ENCODE data around the gene SFN. TPM values are rescaled to one million over a fixed set of nuclear protein-coding genes. Genes with fewer than 3 reads are reported as not detected.

Gene SFN
- total and polyA plus RNA-seq, 2 of the 13 experiments (the other 11 are each of a cell fraction or from before 2014, with no cell fraction given) = 4.3 to 5.6 TPM

DNA sequence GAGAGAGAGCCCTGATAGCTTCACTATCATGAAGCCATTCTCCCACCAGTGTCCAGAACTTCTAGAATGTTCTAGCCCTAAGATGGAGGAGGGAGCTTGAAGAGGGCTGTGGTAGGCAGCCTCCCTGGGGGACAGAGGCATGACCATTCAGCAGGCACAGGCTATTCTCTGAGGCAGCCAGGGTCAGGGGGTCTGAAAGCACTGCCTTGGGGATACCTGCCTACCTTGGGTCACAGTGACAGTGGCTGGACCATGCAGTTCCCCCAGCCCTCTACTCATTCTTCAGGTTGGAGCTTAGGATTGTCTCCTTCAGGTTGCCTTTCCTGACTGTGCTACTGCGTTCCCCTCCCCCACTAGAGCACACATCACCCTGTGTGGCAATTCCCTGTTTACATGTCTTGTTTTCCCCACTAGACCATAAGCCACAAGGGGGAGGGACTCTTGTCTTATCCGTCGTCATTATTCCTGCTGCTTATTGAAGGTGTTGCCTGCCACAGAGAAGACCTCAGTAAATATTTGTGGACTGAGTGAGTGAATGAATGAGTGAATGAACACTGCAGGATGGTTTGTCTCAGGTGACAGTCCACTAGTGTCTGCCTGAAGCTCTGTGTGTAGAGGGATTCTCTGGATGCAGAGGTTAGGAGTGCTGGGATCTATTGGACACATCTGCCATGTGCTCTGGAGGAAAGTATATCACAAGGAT, 31.3 kb upstream of the SFN start (continued):
- TF ChIP-seq, protein P1, sequence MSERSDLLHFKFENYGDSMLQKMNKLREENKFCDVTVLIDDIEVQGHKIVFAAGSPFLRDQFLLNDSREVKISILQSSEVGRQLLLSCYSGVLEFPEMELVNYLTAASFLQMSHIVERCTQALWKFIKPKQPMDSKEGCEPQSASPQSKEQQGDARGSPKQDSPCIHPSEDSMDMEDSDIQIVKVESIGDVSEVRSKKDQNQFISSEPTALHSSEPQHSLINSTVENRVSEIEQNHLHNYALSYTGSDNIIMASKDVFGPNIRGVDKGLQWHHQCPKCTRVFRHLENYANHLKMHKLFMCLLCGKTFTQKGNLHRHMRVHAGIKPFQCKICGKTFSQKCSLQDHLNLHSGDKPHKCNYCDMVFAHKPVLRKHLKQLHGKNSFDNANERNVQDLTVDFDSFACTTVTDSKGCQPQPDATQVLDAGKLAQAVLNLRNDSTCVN (CRISPR knock-in tag; IDR thresholded peaks at IDR 0.05; ENCODE audit: borderline replicate concordance) = 0 out of 2 replicates have a peak, but pooled peaks have one; percentile 67
- no peak for TF ChIP-seq MAFK (conservative IDR thresholded peaks at IDR 0.05 in 1 of 2, IDR thresholded peaks at IDR 0.05 in 1 of 2; ENCODE audit: low read length in 2 of 2)
- TF ChIP-seq ZNF703 (CRISPR knock-in tag; IDR thresholded peaks at IDR 0.05; ENCODE audit: borderline replicate concordance) = no peak
- TF ChIP-seq TCF7L2 (IDR thresholded peaks at IDR 0.05; ENCODE audit: low read depth, low read length) = no peak
- TF ChIP-seq ZNF230 (CRISPR knock-in tag; IDR thresholded peaks at IDR 0.05) = no peak
- TF ChIP-seq, protein P2, sequence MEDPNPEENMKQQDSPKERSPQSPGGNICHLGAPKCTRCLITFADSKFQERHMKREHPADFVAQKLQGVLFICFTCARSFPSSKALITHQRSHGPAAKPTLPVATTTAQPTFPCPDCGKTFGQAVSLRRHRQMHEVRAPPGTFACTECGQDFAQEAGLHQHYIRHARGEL (CRISPR knock-in tag; IDR thresholded peaks at IDR 0.05) = no peak
- TF ChIP-seq, protein P3, sequence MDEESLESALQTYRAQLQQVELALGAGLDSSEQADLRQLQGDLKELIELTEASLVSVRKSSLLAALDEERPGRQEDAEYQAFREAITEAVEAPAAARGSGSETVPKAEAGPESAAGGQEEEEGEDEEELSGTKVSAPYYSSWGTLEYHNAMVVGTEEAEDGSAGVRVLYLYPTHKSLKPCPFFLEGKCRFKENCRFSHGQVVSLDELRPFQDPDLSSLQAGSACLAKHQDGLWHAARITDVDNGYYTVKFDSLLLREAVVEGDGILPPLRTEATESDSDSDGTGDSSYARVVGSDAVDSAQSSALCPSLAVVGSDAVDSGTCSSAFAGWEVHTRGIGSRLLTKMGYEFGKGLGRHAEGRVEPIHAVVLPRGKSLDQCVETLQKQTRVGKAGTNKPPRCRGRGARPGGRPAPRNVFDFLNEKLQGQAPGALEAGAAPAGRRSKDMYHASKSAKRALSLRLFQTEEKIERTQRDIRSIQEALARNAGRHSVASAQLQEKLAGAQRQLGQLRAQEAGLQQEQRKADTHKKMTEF (CRISPR knock-in tag; IDR thresholded peaks at IDR 0.05) = peak; percentile 78; the same call in 1 of the 2 replicates
- peak; percentile 76 for TF ChIP-seq IRF2 (CRISPR knock-in tag; IDR thresholded peaks at IDR 0.05)
- TF ChIP-seq, protein P4, sequence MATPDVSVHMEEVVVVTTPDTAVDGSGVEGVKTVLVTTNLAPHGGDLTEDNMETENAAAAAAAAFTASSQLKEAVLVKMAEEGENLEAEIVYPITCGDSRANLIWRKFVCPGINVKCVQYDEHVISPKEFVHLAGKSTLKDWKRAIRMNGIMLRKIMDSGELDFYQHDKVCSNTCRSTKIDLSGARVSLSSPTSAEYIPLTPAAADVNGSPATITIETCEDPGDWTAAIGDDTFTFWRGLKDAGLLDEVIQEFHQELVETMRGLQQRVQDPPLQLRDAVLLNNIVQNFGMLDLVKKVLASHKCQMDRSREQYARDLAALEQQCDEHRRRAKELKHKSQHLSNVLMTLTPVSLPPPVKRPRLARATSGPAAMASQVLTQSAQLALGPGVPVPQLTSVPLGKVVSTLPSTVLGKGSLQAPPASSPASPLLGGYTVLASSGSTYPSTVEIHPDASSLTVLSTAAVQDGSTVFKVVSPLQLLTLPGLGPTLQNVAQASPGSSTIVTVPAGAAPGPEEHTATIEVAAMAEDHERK (CRISPR knock-in tag; IDR thresholded peaks at IDR 0.05; ENCODE audit: low read depth) = no peak
- TF ChIP-seq RORA (CRISPR knock-in tag; IDR thresholded peaks at IDR 0.05) = no peak
- TF ChIP-seq SNRNP70 (IDR thresholded peaks at IDR 0.05; ENCODE audit: low read depth, low read length) = no peak
- TF ChIP-seq ZFP90 (CRISPR knock-in tag; IDR thresholded peaks at IDR 0.05; ENCODE audit: borderline replicate concordance) = peak; percentile 58; the same call in 1 of the 2 replicates
- no peak for TF ChIP-seq ZNF577 (CRISPR knock-in tag; IDR thresholded peaks at IDR 0.05; ENCODE audit: borderline replicate concordance, low read depth)
- TF ChIP-seq HMGA1 (CRISPR knock-in tag; conservative IDR thresholded peaks at IDR 0.05) = no peak
- TF ChIP-seq, protein P5, sequence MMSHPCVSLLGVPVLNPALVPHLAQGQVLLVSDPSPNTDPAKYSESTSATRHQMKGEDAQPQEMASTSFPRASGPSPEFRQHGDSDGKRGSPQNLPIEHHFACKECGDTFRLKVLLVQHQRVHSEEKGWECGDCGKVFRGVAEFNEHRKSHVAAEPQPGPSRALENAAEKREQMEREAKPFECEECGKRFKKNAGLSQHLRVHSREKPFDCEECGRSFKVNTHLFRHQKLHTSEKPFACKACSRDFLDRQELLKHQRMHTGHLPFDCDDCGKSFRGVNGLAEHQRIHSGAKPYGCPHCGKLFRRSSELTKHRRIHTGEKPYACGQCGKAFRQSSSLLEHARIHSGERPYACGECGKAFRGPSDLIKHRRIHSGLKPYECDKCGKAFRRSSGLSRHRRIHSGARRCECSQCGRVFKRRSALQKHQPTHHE (CRISPR knock-in tag; IDR thresholded peaks at IDR 0.05; ENCODE audit: borderline replicate concordance) = 0 out of 2 replicates have a peak, but pooled peaks have one; percentile 49
- TF ChIP-seq ZZZ3 (CRISPR knock-in tag; IDR thresholded peaks at IDR 0.05; ENCODE audit: borderline replicate concordance) = no peak
- TF ChIP-seq, protein P6, sequence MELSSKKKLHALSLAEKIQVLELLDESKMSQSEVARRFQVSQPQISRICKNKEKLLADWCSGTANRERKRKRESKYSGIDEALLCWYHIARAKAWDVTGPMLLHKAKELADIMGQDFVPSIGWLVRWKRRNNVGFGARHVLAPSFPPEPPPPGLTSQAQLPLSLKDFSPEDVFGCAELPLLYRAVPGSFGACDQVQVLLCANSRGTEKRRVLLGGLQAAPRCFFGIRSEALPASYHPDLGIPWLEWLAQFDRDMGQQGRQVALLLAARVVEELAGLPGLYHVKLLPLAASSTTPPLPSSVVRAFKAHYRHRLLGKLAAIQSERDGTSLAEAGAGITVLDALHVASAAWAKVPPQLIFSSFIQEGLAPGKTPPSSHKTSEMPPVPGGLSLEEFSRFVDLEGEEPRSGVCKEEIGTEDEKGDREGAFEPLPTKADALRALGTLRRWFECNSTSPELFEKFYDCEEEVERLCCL (CRISPR knock-in tag; IDR thresholded peaks at IDR 0.05; ENCODE audit: borderline replicate concordance) = no peak
- TF ChIP-seq SUZ12 (IDR thresholded peaks at IDR 0.05; ENCODE audit: low read depth, low read length) = no peak
- no peak for TF ChIP-seq NFIC (IDR thresholded peaks at IDR 0.05; ENCODE audit: low read length)
- TF ChIP-seq ZFY (CRISPR knock-in tag; IDR thresholded peaks at IDR 0.05) = no peak
- TF ChIP-seq, protein P7, sequence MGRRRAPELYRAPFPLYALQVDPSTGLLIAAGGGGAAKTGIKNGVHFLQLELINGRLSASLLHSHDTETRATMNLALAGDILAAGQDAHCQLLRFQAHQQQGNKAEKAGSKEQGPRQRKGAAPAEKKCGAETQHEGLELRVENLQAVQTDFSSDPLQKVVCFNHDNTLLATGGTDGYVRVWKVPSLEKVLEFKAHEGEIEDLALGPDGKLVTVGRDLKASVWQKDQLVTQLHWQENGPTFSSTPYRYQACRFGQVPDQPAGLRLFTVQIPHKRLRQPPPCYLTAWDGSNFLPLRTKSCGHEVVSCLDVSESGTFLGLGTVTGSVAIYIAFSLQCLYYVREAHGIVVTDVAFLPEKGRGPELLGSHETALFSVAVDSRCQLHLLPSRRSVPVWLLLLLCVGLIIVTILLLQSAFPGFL (CRISPR knock-in tag; IDR thresholded peaks at IDR 0.05) = no peak

All from HepG2 (cell line).